Measurements from ENCODE around the gene PLA2G2C.

GRCh38 chr1:20184481-20184900 is 1.8 kb downstream of the PLA2G2C start:
- TF ChIP-seq CTCF (IDR thresholded peaks at IDR 0.05) (no peak), ZFX (IDR thresholded peaks at IDR 0.05; ENCODE audit: borderline replicate concordance) (no peak)
